AG09319 (cell line): ENCODE data around the gene DEFB124.
"Not testable (repeated sequence)": the region's sequence is repeated elsewhere in the genome, so short reads cannot be mapped to it uniquely, and the experiment has no call there.

Experiments used
- DNase-seq: peaks from one replicate; pipeline ENCODE4 v3.0.0-alpha.2; 2010; ENCODE audit warnings: low read depth; ENCODE audit errors: extremely low read depth
- TF ChIP-seq, protein P1 (sequence below): IDR thresholded peaks from 2 replicates; pipeline ENCODE4 v1.5.1; 2011; ENCODE audit warnings: low read depth, mild to moderate bottlenecking, inconsistent platforms, low read length, moderate library complexity

Gene DEFB124

DNA sequence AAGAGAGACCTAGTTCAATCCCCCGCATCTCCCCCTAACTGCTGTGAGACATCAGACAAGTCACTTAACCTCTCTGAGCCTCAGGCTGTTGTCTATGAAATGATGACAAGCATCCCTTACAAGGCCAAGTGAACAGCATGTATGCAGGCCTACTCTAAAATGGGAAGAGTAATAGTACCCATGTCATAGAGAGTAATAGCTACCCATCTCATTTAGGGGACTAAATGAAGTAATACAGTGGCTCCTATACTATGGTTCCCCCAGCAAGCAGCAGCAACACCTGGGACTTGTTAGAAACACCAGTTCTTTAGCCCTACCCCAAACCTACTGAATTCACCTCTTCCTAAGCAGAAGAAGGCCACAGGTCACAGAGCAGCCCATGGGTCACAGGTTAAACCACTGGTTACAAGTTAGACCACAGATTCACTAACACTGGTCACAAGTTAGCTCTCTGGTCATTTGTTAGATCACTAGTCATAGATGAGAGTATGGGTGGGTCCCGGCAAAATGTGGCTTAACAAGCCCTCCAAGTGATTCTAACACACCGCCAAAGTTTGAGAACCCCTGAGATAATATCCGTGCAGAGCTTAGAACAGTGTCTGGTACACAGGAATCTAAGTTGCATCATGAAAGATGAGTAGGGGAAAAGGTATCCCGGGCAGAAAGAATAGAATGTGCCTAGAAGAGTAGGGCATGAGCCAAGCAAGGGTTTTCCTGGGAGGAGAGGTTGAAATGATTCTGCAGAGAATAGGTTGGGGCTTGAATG, 1.4 kb downstream of the DEFB124 start:
- DNase-seq: no peak
- TF ChIP-seq, protein P1, sequence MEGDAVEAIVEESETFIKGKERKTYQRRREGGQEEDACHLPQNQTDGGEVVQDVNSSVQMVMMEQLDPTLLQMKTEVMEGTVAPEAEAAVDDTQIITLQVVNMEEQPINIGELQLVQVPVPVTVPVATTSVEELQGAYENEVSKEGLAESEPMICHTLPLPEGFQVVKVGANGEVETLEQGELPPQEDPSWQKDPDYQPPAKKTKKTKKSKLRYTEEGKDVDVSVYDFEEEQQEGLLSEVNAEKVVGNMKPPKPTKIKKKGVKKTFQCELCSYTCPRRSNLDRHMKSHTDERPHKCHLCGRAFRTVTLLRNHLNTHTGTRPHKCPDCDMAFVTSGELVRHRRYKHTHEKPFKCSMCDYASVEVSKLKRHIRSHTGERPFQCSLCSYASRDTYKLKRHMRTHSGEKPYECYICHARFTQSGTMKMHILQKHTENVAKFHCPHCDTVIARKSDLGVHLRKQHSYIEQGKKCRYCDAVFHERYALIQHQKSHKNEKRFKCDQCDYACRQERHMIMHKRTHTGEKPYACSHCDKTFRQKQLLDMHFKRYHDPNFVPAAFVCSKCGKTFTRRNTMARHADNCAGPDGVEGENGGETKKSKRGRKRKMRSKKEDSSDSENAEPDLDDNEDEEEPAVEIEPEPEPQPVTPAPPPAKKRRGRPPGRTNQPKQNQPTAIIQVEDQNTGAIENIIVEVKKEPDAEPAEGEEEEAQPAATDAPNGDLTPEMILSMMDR: no peak

DNA sequence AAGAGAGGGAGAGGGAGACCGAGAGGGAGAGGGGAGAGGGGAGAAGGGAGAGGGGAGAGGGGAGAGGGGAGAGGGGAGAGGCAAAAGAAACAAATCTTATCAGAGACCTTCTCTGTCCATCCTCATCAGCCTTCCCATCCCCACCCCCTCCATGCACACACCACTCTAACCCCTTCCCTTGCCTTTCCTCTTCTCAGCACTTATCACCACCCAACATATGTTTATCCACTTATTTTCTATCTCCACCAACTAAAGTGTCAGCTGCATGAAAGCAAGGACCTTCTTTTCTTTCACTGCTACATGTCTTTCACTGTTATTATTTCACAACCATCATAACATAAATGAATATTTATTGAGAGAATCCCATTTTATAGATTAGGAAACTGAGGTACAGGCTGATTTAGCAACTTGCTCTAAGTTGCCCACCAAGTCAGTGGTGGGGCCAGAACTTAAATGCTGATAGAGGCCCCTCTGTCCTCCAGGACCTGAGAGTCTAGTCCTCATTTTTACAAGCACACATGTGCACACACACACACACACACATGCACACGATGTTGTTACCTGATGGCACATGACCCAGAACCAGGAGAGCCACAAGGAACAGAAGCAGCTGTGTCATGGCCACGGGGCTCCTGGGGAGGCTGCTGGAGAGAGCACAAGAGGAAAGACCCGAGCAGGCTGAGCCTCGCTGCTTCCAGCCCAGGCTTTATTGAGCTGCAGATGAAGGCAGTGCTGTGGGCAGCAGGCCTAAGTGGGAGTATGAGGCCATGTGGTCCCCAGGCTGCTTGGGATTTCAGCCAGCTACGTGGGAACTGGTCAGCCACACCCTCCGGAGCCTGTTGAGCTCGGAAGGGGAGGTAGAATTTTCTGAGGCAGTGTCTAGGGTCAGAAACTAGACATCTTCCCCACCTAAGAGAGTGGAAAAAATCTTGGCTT, 2.3 kb downstream of the DEFB124 start:
- TF ChIP-seq, protein P1: no peak
- no peak for DNase-seq

DNA sequence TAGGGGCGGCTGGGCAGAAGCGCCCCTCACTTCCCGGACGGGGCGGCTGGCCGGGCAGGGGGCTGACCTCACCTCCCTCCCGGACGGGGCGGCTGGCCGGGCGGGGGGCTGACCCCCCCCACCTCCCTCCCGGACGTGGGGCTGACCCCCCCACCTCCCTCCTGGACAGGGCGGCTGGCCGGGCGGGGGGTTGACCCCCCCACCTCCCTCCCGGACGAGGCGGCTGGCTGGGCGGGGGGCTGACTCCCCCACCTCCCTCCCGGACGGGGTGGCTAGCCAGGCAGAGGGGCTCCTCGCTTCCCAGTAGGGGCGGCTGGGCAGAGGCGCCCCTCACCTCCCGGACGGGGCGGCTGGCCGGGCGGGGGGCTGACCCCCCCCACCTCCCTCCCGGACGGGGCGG, 4.0 kb downstream of the DEFB124 start:
- not testable (repeated sequence) for DNase-seq

DNA sequence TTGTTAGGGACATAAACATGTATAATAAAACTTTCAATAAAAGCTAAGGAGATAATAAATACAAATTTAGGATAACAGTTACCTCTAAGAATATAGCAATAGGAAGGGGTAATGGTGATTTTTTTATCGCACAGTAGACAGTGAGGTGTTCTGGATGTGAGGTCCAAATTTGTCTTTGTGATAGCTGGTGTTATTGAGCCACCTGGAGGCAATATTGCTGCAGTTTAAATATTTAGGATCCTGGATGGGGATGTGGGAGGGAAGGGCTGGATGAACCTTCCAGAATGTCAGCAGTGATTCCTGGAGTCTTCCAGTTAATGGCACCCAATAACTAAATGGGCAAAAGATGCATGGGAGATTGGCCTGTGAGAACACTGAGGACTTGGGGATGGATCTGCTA, 20.6 kb downstream of the DEFB124 start:
- TF ChIP-seq, protein P1: no peak
- DNase-seq: no peak

DNA sequence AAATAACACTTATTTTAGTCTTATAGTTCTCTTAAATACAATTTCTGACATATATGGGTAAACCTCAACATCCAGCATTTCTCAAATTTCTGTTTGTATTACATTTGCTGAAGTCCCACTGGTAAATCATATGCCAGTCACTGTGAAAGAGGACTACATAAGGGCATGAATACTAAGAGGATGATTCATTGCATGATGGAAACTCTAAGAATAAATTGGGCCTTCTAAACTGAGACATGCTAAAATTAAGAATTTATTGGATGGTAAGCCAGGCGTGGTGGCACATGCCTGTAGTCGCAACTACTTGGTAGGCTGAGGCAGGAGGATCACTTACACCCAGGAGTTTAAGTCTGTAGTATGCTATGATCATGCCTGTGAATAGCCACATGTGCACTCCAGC, 22.4 kb downstream of the DEFB124 start:
- TF ChIP-seq, protein P1: no peak
- no peak for DNase-seq

DNA sequence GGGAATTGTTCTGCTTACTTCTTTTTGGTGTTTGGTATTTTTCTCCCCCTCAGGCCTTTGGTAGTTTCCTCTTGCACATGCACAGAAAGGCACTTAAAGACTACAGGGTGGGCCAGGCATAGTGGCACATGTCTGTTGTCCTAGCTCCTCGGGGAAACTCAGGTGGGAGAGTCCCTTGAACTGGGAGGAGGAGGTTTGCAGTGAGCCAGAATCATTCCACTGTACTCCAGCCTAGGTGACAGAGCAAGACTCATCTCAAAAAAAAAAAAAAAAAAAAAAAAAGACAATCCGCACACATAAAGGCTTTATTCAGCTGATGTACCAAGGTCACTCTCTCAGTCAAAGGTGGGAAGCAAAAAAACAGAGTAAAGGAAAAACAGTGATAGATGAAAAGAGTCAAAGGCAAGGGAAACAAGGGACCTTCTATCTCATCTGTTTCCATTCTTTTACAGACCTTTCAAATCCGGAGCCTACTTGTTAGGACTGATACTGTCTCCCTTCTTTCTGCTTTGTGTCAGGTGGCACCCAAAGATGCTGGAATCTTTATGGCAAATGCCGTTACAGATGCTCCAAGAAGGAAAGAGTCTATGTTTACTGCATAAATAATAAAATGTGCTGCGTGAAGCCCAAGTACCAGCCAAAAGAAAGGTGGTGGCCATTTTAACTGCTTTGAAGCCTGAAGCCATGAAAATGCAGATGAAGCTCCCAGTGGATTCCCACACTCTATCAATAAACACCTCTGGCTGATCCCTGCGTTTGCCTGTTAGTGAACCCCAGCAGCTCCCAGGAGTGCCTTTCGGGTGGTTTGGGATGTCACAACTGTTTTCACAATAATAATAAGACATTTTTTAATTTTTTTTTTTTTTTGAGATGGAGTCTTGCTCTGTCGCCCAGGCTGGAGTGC, 25.2 kb downstream of the DEFB124 start:
- TF ChIP-seq, protein P1: no peak
- DNase-seq: no peak

DNA sequence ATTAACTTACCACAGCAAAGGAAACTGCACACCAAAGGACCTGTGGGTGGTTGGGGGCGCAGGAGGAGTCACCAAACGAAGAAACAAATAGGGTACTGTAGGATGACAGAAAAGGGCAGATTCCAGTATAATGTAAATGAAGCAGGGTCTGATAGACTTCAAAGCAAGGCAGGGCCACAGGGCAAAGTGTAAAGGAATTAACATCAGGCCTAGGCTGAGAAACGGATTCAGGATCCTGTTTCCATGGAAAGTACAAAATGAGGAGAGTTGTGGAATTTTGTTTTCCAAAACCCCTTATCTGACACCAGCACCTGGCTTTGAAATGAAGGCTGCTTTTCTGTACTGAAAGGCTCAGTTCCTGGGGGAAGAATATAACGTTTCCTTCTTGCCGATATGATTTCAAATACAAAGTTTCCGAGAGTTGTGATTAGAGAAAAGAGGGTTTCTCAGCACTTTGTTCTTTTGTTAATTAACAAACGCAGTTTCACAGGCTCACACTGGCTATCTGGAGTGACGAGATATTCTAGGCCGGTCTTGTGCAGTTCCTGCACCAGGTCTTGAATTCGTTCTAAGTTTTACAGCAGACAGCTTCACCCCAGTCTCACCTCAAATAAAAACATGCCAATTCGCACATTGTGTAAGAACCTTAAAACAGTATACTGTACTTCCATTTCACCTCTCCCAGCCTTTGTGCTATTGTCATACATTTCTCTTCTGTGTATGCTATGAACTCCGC, 28.7 kb downstream of the DEFB124 start:
- DNase-seq: no peak
- TF ChIP-seq, protein P1: no peak
